Measurements from ENCODE around the gene PLEKHM2.

DNA sequence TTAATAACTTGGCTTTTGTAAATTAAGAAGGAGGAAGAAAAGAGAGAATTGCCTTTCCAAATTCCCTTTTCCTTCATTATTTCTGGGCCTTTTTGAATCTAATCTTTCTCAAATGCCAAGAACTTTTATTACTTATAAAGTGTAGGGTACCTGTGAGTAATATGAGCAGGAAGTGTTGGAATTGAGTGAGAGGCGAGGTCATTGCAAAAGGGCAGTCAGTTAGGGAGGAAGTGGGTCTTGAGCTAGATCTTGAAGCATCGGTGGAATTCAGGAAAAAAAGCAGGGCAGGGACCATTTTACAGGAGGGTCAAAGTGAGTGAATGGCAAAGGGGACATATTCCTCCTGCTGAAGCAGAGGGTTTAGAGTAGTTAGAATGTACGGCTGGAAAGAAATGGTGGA is 43.5 kb upstream of the PLEKHM2 start:
- TF ChIP-seq, protein P1, sequence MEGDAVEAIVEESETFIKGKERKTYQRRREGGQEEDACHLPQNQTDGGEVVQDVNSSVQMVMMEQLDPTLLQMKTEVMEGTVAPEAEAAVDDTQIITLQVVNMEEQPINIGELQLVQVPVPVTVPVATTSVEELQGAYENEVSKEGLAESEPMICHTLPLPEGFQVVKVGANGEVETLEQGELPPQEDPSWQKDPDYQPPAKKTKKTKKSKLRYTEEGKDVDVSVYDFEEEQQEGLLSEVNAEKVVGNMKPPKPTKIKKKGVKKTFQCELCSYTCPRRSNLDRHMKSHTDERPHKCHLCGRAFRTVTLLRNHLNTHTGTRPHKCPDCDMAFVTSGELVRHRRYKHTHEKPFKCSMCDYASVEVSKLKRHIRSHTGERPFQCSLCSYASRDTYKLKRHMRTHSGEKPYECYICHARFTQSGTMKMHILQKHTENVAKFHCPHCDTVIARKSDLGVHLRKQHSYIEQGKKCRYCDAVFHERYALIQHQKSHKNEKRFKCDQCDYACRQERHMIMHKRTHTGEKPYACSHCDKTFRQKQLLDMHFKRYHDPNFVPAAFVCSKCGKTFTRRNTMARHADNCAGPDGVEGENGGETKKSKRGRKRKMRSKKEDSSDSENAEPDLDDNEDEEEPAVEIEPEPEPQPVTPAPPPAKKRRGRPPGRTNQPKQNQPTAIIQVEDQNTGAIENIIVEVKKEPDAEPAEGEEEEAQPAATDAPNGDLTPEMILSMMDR (IDR thresholded peaks at IDR 0.05; ENCODE audit: poor library complexity, severe bottlenecking): no peak
- TF ChIP-seq, protein P2, sequence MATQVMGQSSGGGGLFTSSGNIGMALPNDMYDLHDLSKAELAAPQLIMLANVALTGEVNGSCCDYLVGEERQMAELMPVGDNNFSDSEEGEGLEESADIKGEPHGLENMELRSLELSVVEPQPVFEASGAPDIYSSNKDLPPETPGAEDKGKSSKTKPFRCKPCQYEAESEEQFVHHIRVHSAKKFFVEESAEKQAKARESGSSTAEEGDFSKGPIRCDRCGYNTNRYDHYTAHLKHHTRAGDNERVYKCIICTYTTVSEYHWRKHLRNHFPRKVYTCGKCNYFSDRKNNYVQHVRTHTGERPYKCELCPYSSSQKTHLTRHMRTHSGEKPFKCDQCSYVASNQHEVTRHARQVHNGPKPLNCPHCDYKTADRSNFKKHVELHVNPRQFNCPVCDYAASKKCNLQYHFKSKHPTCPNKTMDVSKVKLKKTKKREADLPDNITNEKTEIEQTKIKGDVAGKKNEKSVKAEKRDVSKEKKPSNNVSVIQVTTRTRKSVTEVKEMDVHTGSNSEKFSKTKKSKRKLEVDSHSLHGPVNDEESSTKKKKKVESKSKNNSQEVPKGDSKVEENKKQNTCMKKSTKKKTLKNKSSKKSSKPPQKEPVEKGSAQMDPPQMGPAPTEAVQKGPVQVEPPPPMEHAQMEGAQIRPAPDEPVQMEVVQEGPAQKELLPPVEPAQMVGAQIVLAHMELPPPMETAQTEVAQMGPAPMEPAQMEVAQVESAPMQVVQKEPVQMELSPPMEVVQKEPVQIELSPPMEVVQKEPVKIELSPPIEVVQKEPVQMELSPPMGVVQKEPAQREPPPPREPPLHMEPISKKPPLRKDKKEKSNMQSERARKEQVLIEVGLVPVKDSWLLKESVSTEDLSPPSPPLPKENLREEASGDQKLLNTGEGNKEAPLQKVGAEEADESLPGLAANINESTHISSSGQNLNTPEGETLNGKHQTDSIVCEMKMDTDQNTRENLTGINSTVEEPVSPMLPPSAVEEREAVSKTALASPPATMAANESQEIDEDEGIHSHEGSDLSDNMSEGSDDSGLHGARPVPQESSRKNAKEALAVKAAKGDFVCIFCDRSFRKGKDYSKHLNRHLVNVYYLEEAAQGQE (IDR thresholded peaks at IDR 0.05; ENCODE audit: borderline replicate concordance): no peak
- TF ChIP-seq TAF1 (IDR thresholded peaks at IDR 0.05; ENCODE audit: low read depth) (no peak), EZH2 (IDR thresholded peaks at IDR 0.05; ENCODE audit: borderline replicate concordance, insufficient read depth, low read length, poor library complexity, severe bottlenecking) (no peak), EP300 (conservative IDR thresholded peaks at IDR 0.05; ENCODE audit: poor library complexity, severe bottlenecking) (no peak), RAD21 (conservative IDR thresholded peaks at IDR 0.05) (no peak), POLR2AphosphoS5 (IDR thresholded peaks at IDR 0.05) (no peak), MXI1 (conservative IDR thresholded peaks at IDR 0.05; ENCODE audit: poor library complexity, severe bottlenecking) (no peak), SMC3 (conservative IDR thresholded peaks at IDR 0.05; ENCODE audit: poor library complexity) (no peak)
